HL-60 (cell line): Measurements from ENCODE around the gene EPHA4.

Experiments
- CTCF ChIP-seq: IDR thresholded peaks from one replicate; pipeline ENCODE4 v1.5.1; 2011; ENCODE audit warnings: low read length, control low read depth, inconsistent platforms; ENCODE audit not compliant: insufficient read depth
- REST ChIP-seq: IDR thresholded peaks from 2 replicates; pipeline ENCODE4 v1.6.1; 2012; ENCODE audit warnings: low read depth; ENCODE audit not compliant: insufficient replicate concordance

GRCh38 chr2:221405521-221405920 lies 166.6 kb downstream of the EPHA4 start:
- no peak for TF ChIP-seq CTCF
- TF ChIP-seq REST, result no peak
